ENCODE results near the gene LMTK2. TPM values are rescaled to one million over a fixed set of nuclear protein-coding genes. Genes with fewer than 3 reads are reported as not detected.

The LMTK2 gene
- total and polyA plus RNA-seq, 2 donors (not counting 1 experiment from before 2014, with no cell fraction given) = 4.9 to 13.1 TPM

DNA sequence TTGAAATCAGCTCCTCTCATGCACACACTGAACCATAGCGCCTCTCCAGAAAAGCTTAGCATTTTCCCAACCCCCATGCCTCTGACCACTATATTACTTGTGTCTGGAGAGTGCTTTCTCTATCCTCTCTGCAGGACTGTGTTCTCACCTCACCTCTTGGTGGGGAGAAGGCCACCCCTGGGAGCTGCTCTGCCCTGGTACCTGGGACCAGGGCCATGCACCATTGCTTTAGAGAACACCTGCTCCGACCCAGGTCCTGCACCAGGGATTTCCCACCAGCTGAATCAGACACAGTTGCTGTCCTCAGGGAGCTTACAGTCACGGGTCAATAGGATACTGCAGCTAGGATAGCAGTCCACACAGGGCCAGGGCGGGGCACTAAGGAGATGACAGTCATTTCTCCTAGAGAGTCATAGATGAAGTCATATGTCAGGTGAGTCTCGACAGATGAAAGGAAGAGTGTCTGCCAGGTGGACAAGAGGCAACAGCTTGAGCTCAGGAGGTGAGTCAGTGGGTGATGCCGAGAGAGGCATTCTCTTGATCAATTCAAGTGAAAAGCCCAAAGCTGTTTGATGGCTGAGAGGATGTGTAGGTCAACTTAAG, 619 bp upstream of the LMTK2 start:
- peaks cover 0 to 24% (median 14%) of the 10 kb centered on the region in 4 experiments for H3K27me3 ChIP-seq (replicated peaks in 1 of 4; ENCODE audit: control extremely low read depth in 1 of 4, control insufficient read depth in 3 of 4, insufficient read depth in 4 of 4, low read length in 3 of 4)
- peaks cover 37% of the 10 kb centered on the region for H4K20me1 ChIP-seq (ENCODE audit: control insufficient read depth, insufficient read depth, low read length, poor library complexity, severe bottlenecking)
- TF ChIP-seq, protein P1, sequence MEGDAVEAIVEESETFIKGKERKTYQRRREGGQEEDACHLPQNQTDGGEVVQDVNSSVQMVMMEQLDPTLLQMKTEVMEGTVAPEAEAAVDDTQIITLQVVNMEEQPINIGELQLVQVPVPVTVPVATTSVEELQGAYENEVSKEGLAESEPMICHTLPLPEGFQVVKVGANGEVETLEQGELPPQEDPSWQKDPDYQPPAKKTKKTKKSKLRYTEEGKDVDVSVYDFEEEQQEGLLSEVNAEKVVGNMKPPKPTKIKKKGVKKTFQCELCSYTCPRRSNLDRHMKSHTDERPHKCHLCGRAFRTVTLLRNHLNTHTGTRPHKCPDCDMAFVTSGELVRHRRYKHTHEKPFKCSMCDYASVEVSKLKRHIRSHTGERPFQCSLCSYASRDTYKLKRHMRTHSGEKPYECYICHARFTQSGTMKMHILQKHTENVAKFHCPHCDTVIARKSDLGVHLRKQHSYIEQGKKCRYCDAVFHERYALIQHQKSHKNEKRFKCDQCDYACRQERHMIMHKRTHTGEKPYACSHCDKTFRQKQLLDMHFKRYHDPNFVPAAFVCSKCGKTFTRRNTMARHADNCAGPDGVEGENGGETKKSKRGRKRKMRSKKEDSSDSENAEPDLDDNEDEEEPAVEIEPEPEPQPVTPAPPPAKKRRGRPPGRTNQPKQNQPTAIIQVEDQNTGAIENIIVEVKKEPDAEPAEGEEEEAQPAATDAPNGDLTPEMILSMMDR (IDR thresholded peaks at IDR 0.05) = no peak
- no peak for TF ChIP-seq EZH2 (IDR thresholded peaks at IDR 0.05; ENCODE audit: borderline replicate concordance, insufficient read depth, low read depth, low read length, poor library complexity, severe bottlenecking)
- DNase-seq = no peak
- 66% methylated on average over 5 of the region's 6 CpGs for WGBS (ENCODE audit: insufficient coverage)
- peaks cover 24% of the 10 kb centered on the region for H3K4me1 Mint-ChIP-seq
- no peak overlapping the region for H3K4me3 ChIP-seq (ENCODE audit: control extremely low read depth in 1 of 5, extremely low read depth in 1 of 5, insufficient read depth in 1 of 5, low read depth in 2 of 5, low read length in 4 of 5)
- ChIA-PET POLR2A (interaction anchor here (0.5 to 0.6 kb wide), 2 partner anchors 145 to 148 kb away, joined by 5 to 6 read pairs; no protein-coding TSS in a partner anchor), CTCF (interaction anchor here (0.6 to 5.8 kb wide), 19 partner anchors 9 to 735 kb away, joined by 3 to 130 read pairs (median 4); no protein-coding TSS in a partner anchor)
- peak overlapping the region; percentile 92 for H3K27ac Mint-ChIP-seq
- peak overlapping the region; percentile 98 for H3K4me3 Mint-ChIP-seq
- intact Hi-C loops (cut with micrococcal nuclease) = loop anchor here (1.0 to 2.0 kb wide), 9 partner anchors 31 to 989 kb away; partner anchors contain the start of genes ASNS, BAIAP2L1, SDHAF3 and TECPR1
- H3K4me2 ChIP-seq (replicated peaks; ENCODE audit: low read depth, low read length, poor library complexity, severe bottlenecking) = peak overlapping the region; percentile 8
- H3K79me2 ChIP-seq (ENCODE audit: control insufficient read depth, insufficient read depth, low read length) = peaks cover 55% of the 10 kb centered on the region
- H3K9me3 Mint-ChIP-seq (ENCODE audit: insufficient read depth) = no peaks in the 10 kb centered on the region
- H3K27ac ChIP-seq (ENCODE audit: low read length in 2 of 2) = no peak overlapping the region
- no peaks in the 10 kb centered on the region for H3K36me3 ChIP-seq (replicated peaks in 1 of 2; ENCODE audit: control extremely low read depth in 1 of 2, control insufficient read depth in 1 of 2, extremely low read depth in 1 of 2, insufficient read depth in 2 of 2, low read length in 1 of 2)
- H3K9me3 ChIP-seq (ENCODE audit: control extremely low read depth in 1 of 3, control insufficient read depth in 2 of 3, insufficient read depth in 1 of 3, low read length in 2 of 3) = peaks cover 0 to 13% (median 11%) of the 10 kb centered on the region in 3 donors
- H3K9ac ChIP-seq (ENCODE audit: low read length) = no peak overlapping the region
- no peak for ATAC-seq (ENCODE audit: low read depth)
- H3K4me1 ChIP-seq (ENCODE audit: control insufficient read depth in 2 of 2, insufficient read depth in 2 of 2, low read length in 2 of 2) = peaks cover 10 to 14% of the 10 kb centered on the region in 2 donors
- H2AFZ ChIP-seq (ENCODE audit: insufficient read depth, low read depth, low read length, poor library complexity, severe bottlenecking) = no peak overlapping the region
- peaks cover 10% of the 10 kb centered on the region for H3K27me3 Mint-ChIP-seq

DNA sequence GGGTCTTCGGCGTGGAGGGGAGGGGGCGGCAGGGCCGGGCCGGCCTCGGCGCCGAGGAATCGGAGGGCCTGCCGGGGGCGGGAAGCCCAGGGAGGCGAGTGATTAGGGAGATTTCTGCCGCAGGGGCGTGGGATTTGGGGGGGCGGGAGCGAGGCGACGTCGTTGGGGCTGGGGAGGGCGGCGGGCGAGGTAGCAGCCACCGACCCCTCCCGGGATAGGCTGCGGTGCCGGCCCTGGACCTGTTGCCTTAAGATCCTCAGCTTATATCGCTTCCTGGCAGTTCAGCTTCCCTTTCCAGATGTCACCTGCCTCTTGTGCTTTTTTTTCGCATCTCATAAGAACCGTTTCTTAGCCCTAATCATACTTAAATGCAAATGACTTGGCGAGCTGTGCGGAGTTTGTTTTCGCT, 655 bp downstream of the LMTK2 start:
- H3K4me3 Mint-ChIP-seq = peak overlapping the region; percentile 98
- CTCF ChIA-PET = interaction anchor here (0.9 to 6.2 kb wide), 4 partner anchors 24 to 95 kb away, joined by 3 to 77 read pairs (median 4); no protein-coding TSS in a partner anchor
- POLR2A ChIA-PET = no interaction called here
- Histone ChIP-seq H4K20me1 (ENCODE audit: control insufficient read depth, insufficient read depth, low read length, poor library complexity, severe bottlenecking) (peaks cover 48% of the 10 kb centered on the region), H3K4me1 (ENCODE audit: control insufficient read depth in 2 of 2, insufficient read depth in 2 of 2, low read length in 2 of 2) (peaks cover 10 to 14% of the 10 kb centered on the region in 2 donors), H3K27me3 (replicated peaks in 1 of 4; ENCODE audit: control extremely low read depth in 1 of 4, control insufficient read depth in 3 of 4, insufficient read depth in 4 of 4, low read length in 3 of 4) (peaks cover 0 to 19% (median 11%) of the 10 kb centered on the region in 4 experiments), H3K4me3 (ENCODE audit: control extremely low read depth in 1 of 5, extremely low read depth in 1 of 5, insufficient read depth in 1 of 5, low read depth in 2 of 5, low read length in 4 of 5) (peak overlapping the region; percentile 74 to 91 (median 84)), H3K9me3 (ENCODE audit: control extremely low read depth in 1 of 3, control insufficient read depth in 2 of 3, insufficient read depth in 1 of 3, low read length in 2 of 3) (peaks cover 0 to 4% (median 3%) of the 10 kb centered on the region in 3 donors), H3K79me2 (ENCODE audit: control insufficient read depth, insufficient read depth, low read length) (peaks cover 62% of the 10 kb centered on the region), H2AFZ (ENCODE audit: insufficient read depth, low read depth, low read length, poor library complexity, severe bottlenecking) (peak overlapping the region; percentile 99), H3K27ac (ENCODE audit: low read length in 2 of 2) (peak overlapping the region in 1 of 2 donors; percentile 77), H3K4me2 (replicated peaks; ENCODE audit: low read depth, low read length, poor library complexity, severe bottlenecking) (peak overlapping the region; percentile 79), H3K36me3 (replicated peaks in 1 of 2; ENCODE audit: control extremely low read depth in 1 of 2, control insufficient read depth in 1 of 2, extremely low read depth in 1 of 2, insufficient read depth in 2 of 2, low read length in 1 of 2) (no peaks in the 10 kb centered on the region), H3K9ac (ENCODE audit: low read length) (peak overlapping the region; percentile 89)
- no peaks in the 10 kb centered on the region for H3K9me3 Mint-ChIP-seq (ENCODE audit: insufficient read depth)
- H3K27ac Mint-ChIP-seq = peak overlapping the region; percentile 77
- WGBS (ENCODE audit: insufficient coverage) = 0% methylated on average over 27 of the region's 32 CpGs
- peaks cover 24% of the 10 kb centered on the region for H3K4me1 Mint-ChIP-seq
- no peak for DNase-seq
- ATAC-seq (ENCODE audit: low read depth) = no peak
- TF ChIP-seq EZH2 (IDR thresholded peaks at IDR 0.05; ENCODE audit: borderline replicate concordance, insufficient read depth, low read depth, low read length, poor library complexity, severe bottlenecking) = no peak
- TF ChIP-seq, protein P1 (IDR thresholded peaks at IDR 0.05) = no peak
- peaks cover 7% of the 10 kb centered on the region for H3K27me3 Mint-ChIP-seq
- intact Hi-C loops (cut with micrococcal nuclease) = loop anchor here (2.0 kb wide), 4 partner anchors 29 to 991 kb away; partner anchors contain the start of genes BAIAP2L1, SDHAF3 and TRRAP

Measured in B cell (primary cell).